Liver (tissue), 9 donors: ENCODE results near the gene TIGD1. TPM values are rescaled to one million over a fixed set of nuclear protein-coding genes. Genes with fewer than 3 reads are reported as not detected.

Experiments used
- DNase-seq: peaks from one replicate; pipeline ENCODE4 v3.0.0-alpha.2; 2017; ENCODE audit warnings: low spot score
- H3K27ac ChIP-seq, 2 donors: one replicate each; pipeline ENCODE4 v1.7.0; 2013; ENCODE audit warnings: inconsistent platforms in 2 of 2, low read length in 2 of 2, control low read depth in 1 of 2, low read depth in 1 of 2, mild to moderate bottlenecking in 1 of 2
- H3K27me3 ChIP-seq, 4 donors: one replicate each; pipeline versions ENCODE4 v1.6.1 to v1.7.0; 2013; ENCODE audit warnings: low read length in 3 of 4, inconsistent platforms in 1 of 4, mild to moderate bottlenecking in 1 of 4, moderate library complexity in 1 of 4; ENCODE audit not compliant: control insufficient read depth in 4 of 4, insufficient read depth in 4 of 4
- H3K36me3 ChIP-seq, 4 donors: one replicate each; pipeline versions ENCODE4 v1.6.1 to v1.7.0; 2013; ENCODE audit warnings: low read length in 3 of 4, mild to moderate bottlenecking in 3 of 4, low read depth in 1 of 4, moderate library complexity in 1 of 4; ENCODE audit not compliant: control insufficient read depth in 4 of 4, insufficient read depth in 3 of 4
- H3K4me1 ChIP-seq, 4 donors: one replicate each; pipeline versions ENCODE4 v1.6.1 to v1.7.0; 2013; ENCODE audit warnings: low read length in 3 of 4, mild to moderate bottlenecking in 3 of 4, moderate library complexity in 1 of 4; ENCODE audit not compliant: control insufficient read depth in 4 of 4, insufficient read depth in 4 of 4
- H3K4me3 ChIP-seq, 3 donors: one replicate each; pipeline versions ENCODE4 v1.6.1 to v1.7.0; 2013; ENCODE audit warnings: low read length in 3 of 3, control low read depth in 1 of 3, low read depth in 1 of 3, mild to moderate bottlenecking in 1 of 3
- H3K9ac ChIP-seq, 2 donors: one replicate each; pipeline ENCODE4 v1.7.0; 2013; ENCODE audit warnings: low read length in 2 of 2, mild to moderate bottlenecking in 2 of 2, moderate library complexity in 2 of 2, control low read depth in 1 of 2, low read depth in 1 of 2
- H3K9me3 ChIP-seq, 4 donors: one replicate each; pipeline versions ENCODE4 v1.6.1 to v1.7.0; 2013; ENCODE audit warnings: low read length in 3 of 4; ENCODE audit not compliant: control insufficient read depth in 4 of 4
- EGR1 ChIP-seq, 2 donors: IDR thresholded peaks; 2 replicates each; pipeline ENCODE4 v1.6.1; 2016 to 2018; ENCODE audit warnings: antibody characterized with exemption in 2 of 2, low read depth in 2 of 2
- FOXA1 ChIP-seq: IDR thresholded peaks from 2 replicates; pipeline ENCODE4 v1.6.1; 2016; ENCODE audit warnings: antibody characterized with exemption
- FOXA2 ChIP-seq: IDR thresholded peaks from 2 replicates; pipeline ENCODE4 v1.6.1; 2016; ENCODE audit warnings: antibody characterized with exemption
- GABPA ChIP-seq, 2 donors: IDR thresholded peaks in 1 of 2; conservative IDR thresholded peaks in 1 of 2; 2 replicates each; pipeline ENCODE4 v1.6.1; 2016; ENCODE audit warnings: antibody characterized with exemption in 2 of 2, mild to moderate bottlenecking in 1 of 2, moderate library complexity in 1 of 2
- HNF4A ChIP-seq, 2 donors: conservative IDR thresholded peaks; 2 replicates each; pipeline ENCODE4 v1.6.1; 2016; ENCODE audit warnings: antibody characterized with exemption in 2 of 2, mild to moderate bottlenecking in 2 of 2
- HNF4G ChIP-seq: IDR thresholded peaks from 2 replicates; pipeline ENCODE4 v1.6.1; 2016; ENCODE audit warnings: antibody characterized with exemption
- JUND ChIP-seq, 2 donors: IDR thresholded peaks; 2 replicates each; pipeline ENCODE4 v1.6.1; 2016; ENCODE audit warnings: antibody characterized with exemption in 2 of 2
- NR2F2 ChIP-seq: IDR thresholded peaks from 2 replicates; pipeline ENCODE4 v1.6.1; 2016; ENCODE audit warnings: antibody characterized with exemption
- RAD21 ChIP-seq, 2 donors: IDR thresholded peaks; 2 replicates each; pipeline ENCODE4 v1.6.1; 2016; ENCODE audit warnings: antibody characterized with exemption in 2 of 2, mild to moderate bottlenecking in 2 of 2
- RXRA ChIP-seq, 2 donors: IDR thresholded peaks; 2 replicates each; pipeline ENCODE4 v1.6.1; 2017 to 2018; ENCODE audit warnings: antibody characterized with exemption in 2 of 2, mild to moderate bottlenecking in 1 of 2
- SP1 ChIP-seq: IDR thresholded peaks from 2 replicates; pipeline ENCODE4 v1.6.1; 2018; ENCODE audit warnings: antibody characterized with exemption, mild to moderate bottlenecking
- TAF1 ChIP-seq: conservative IDR thresholded peaks from 2 replicates; pipeline ENCODE4 v1.6.1; 2016; ENCODE audit warnings: antibody characterized with exemption, mild to moderate bottlenecking
- YY1 ChIP-seq: IDR thresholded peaks from 2 replicates; pipeline ENCODE4 v1.6.1; 2016; ENCODE audit warnings: antibody characterized with exemption, mild to moderate bottlenecking
- WGBS: extraction: QIAGEN DNeasy Blood & Tissue Kit; methylation state at CpG from one replicate; pipeline ENCODE4 v1.1.7; 2013; 5-methylcytosine and 5-hydroxymethylcytosine counted together
- polyA plus RNA-seq, 2 donors: library from polyadenylated mRNA; stranded (reverse) in 1 of 2; unstranded in 1 of 2; fragments of 200-250 nt in 1 of 2; fragments of >200 nt in 1 of 2; fragmentation: Nextera tagmentation in 1 of 2; extraction: Ambion mirVana in 1 of 2; gene quantifications; one replicate each; pipeline versions ENCODE4 v1.2.1 to v1.2.3, GENCODE V29; 2013 to 2015
- total RNA-seq, 2 donors: library from RNA; depleted of rRNA; stranded (reverse); fragments of >200 nt; gene quantifications; one replicate each; pipeline ENCODE4 v1.2.3, GENCODE V29; 2014
- TF ChIP-seq, protein P1 (sequence below): fragments of 150-350 bp; IDR thresholded peaks from 2 replicates; pipeline ENCODE4 v1.5.1; 2017; ENCODE audit warnings: improper control_type of control experiment, low read depth, low read length; ENCODE audit not compliant: missing input control
- TF ChIP-seq, protein P2 (sequence below): IDR thresholded peaks from 2 replicates; pipeline ENCODE4 v1.6.1; 2016; ENCODE audit warnings: antibody characterized with exemption, mild to moderate bottlenecking
- TF ChIP-seq, protein P3 (sequence below): IDR thresholded peaks from 2 replicates; pipeline ENCODE4 v1.6.1; 2016; ENCODE audit warnings: antibody characterized with exemption
- TF ChIP-seq, protein P4 (sequence below): IDR thresholded peaks from 2 replicates; pipeline ENCODE4 v1.6.1; 2016; ENCODE audit warnings: antibody characterized with exemption
- TF ChIP-seq, protein P5 (sequence below): IDR thresholded peaks from 2 replicates; pipeline ENCODE4 v1.6.1; 2016; ENCODE audit warnings: antibody characterized with exemption
- donor health status: healthy.
- donor health status: healthy.
- donor health status: healthy.
- donor health status: healthy.
- donor health status: healthy.

TIGD1 gene
- total and polyA plus RNA-seq, 4 donors: 0.50 to 3.0 (median 1.7) TPM

DNA sequence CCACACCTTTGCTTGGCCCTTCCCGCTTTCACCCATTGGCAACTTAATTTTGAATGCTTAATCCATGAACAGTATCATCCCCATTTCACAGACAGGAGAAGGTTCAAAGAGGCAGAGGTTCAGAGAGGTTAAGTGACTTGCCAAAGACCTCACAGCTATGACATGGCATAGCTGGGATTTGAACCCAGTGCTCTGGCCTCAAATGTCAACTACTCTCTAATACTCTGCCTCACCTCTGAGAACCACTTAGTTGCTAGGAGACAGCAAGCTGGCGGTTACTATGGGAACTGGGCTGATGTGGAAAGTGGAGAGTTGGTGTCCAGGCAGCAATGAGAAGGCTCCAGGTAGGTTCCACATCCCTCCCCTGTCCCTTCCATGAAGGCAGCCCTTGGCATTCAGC lies 45.9 kb downstream of the TIGD1 start:
- Histone ChIP-seq H3K4me1 (peaks cover 2 to 9% (median 5%) of the 10 kb centered on the region in 4 donors), H3K36me3 (peaks cover 0 to 1% (median 0%) of the 10 kb centered on the region in 4 donors), H3K27ac (no peak overlapping the region), H3K27me3 (no peaks in the 10 kb centered on the region), H3K4me3 (no peak overlapping the region), H3K9ac (no peak overlapping the region), H3K9me3 (no peaks in the 10 kb centered on the region)
- 86% methylated on average over 2 of the region's 2 CpGs for WGBS
- TF ChIP-seq EGR1 (IDR thresholded peaks at IDR 0.05; ENCODE audit: low read depth in 2 of 2) (no peak), FOXA1 (no peak), JUND (IDR thresholded peaks at IDR 0.05) (no peak), RXRA (IDR thresholded peaks at IDR 0.05) (no peak), TAF1 (no peak), FOXA2 (no peak), NR2F2 (no peak), YY1 (no peak), HNF4A (conservative IDR thresholded peaks at IDR 0.05) (no peak), RAD21 (IDR thresholded peaks at IDR 0.05) (no peak), GABPA (IDR thresholded peaks at IDR 0.05 in 1 of 2, conservative IDR thresholded peaks at IDR 0.05 in 1 of 2) (no peak), HNF4G (no peak), SP1 (no peak)
- TF ChIP-seq, protein P1, sequence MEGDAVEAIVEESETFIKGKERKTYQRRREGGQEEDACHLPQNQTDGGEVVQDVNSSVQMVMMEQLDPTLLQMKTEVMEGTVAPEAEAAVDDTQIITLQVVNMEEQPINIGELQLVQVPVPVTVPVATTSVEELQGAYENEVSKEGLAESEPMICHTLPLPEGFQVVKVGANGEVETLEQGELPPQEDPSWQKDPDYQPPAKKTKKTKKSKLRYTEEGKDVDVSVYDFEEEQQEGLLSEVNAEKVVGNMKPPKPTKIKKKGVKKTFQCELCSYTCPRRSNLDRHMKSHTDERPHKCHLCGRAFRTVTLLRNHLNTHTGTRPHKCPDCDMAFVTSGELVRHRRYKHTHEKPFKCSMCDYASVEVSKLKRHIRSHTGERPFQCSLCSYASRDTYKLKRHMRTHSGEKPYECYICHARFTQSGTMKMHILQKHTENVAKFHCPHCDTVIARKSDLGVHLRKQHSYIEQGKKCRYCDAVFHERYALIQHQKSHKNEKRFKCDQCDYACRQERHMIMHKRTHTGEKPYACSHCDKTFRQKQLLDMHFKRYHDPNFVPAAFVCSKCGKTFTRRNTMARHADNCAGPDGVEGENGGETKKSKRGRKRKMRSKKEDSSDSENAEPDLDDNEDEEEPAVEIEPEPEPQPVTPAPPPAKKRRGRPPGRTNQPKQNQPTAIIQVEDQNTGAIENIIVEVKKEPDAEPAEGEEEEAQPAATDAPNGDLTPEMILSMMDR: no peak
- TF ChIP-seq, protein P2, sequence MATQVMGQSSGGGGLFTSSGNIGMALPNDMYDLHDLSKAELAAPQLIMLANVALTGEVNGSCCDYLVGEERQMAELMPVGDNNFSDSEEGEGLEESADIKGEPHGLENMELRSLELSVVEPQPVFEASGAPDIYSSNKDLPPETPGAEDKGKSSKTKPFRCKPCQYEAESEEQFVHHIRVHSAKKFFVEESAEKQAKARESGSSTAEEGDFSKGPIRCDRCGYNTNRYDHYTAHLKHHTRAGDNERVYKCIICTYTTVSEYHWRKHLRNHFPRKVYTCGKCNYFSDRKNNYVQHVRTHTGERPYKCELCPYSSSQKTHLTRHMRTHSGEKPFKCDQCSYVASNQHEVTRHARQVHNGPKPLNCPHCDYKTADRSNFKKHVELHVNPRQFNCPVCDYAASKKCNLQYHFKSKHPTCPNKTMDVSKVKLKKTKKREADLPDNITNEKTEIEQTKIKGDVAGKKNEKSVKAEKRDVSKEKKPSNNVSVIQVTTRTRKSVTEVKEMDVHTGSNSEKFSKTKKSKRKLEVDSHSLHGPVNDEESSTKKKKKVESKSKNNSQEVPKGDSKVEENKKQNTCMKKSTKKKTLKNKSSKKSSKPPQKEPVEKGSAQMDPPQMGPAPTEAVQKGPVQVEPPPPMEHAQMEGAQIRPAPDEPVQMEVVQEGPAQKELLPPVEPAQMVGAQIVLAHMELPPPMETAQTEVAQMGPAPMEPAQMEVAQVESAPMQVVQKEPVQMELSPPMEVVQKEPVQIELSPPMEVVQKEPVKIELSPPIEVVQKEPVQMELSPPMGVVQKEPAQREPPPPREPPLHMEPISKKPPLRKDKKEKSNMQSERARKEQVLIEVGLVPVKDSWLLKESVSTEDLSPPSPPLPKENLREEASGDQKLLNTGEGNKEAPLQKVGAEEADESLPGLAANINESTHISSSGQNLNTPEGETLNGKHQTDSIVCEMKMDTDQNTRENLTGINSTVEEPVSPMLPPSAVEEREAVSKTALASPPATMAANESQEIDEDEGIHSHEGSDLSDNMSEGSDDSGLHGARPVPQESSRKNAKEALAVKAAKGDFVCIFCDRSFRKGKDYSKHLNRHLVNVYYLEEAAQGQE: no peak
- TF ChIP-seq, protein P3, sequence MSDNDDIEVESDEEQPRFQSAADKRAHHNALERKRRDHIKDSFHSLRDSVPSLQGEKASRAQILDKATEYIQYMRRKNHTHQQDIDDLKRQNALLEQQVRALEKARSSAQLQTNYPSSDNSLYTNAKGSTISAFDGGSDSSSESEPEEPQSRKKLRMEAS: no peak
- TF ChIP-seq, protein P4, sequence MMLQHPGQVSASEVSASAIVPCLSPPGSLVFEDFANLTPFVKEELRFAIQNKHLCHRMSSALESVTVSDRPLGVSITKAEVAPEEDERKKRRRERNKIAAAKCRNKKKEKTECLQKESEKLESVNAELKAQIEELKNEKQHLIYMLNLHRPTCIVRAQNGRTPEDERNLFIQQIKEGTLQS: no peak
- TF ChIP-seq, protein P5, sequence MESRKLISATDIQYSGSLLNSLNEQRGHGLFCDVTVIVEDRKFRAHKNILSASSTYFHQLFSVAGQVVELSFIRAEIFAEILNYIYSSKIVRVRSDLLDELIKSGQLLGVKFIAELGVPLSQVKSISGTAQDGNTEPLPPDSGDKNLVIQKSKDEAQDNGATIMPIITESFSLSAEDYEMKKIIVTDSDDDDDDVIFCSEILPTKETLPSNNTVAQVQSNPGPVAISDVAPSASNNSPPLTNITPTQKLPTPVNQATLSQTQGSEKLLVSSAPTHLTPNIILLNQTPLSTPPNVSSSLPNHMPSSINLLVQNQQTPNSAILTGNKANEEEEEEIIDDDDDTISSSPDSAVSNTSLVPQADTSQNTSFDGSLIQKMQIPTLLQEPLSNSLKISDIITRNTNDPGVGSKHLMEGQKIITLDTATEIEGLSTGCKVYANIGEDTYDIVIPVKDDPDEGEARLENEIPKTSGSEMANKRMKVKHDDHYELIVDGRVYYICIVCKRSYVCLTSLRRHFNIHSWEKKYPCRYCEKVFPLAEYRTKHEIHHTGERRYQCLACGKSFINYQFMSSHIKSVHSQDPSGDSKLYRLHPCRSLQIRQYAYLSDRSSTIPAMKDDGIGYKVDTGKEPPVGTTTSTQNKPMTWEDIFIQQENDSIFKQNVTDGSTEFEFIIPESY: no peak
- DNase-seq: no peak
